Activated gamma-delta T cell treated with anti-CD3 and anti-CD28 coated beads, Interleukin-2, amount 50 U/mL, for 16 hours (primary cell): ENCODE measurements around the gene TEX38.
"Not testable (repeated sequence)": the region's sequence is repeated elsewhere in the genome, so short reads cannot be mapped to it uniquely, and the experiment has no call there.

Experiments
- DNase-seq: peaks from one replicate; pipeline ENCODE4 v3.0.0-alpha.2; 2020; ENCODE audit warnings: low read depth

The TEX38 gene

GRCh38 chr1:46655848-46656247, 15.8 kb upstream of the TEX38 start:
- no peak for DNase-seq

GRCh38 chr1:46656643-46657042, 15.0 kb upstream of the TEX38 start:
- no peak for DNase-seq

GRCh38 chr1:46657775-46658174, 13.9 kb upstream of the TEX38 start:
- DNase-seq, result no peak

- no peak for DNase-seq
Observed at GRCh38 chr1:46659307-46659870, 12.3 kb upstream of the TEX38 start.

- DNase-seq, result not testable (repeated sequence)
Observed at GRCh38 chr1:46660116-46660515, 11.5 kb upstream of the TEX38 start.

- DNase-seq, result not testable (repeated sequence)
Observed at GRCh38 chr1:46662919-46663318, 8.7 kb upstream of the TEX38 start.

GRCh38 chr1:46665983-46666382, 5.7 kb upstream of the TEX38 start:
- DNase-seq, result no peak

GRCh38 chr1:46667782-46668760, 3.6 kb upstream of the TEX38 start, which contains the start of gene ATPAF1:
TSS of gene ATPAF1 (minus strand) at chr1:46668364. CDS start at chr1:46668322, 42 bp downstream.
- peak; percentile 10 for DNase-seq

GRCh38 chr1:46670134-46670533, 1.5 kb upstream of the TEX38 start:
- DNase-seq, result no peak

- DNase-seq, result no peak
Observed at GRCh38 chr1:46672696-46673095, 1.0 kb downstream of the TEX38 start.

GRCh38 chr1:46673749-46674182, 2.1 kb downstream of the TEX38 start:
- no peak for DNase-seq

GRCh38 chr1:46675549-46676314, 4.1 kb downstream of the TEX38 start:
- DNase-seq, result no peak

- DNase-seq, result no peak
Observed at GRCh38 chr1:46676531-46676930, 4.9 kb downstream of the TEX38 start.

- no peak for DNase-seq
Observed at GRCh38 chr1:46677339-46677738, 5.7 kb downstream of the TEX38 start.

GRCh38 chr1:46679789-46680573, 8.3 kb downstream of the TEX38 start:
- no peak for DNase-seq

- DNase-seq, result no peak
Observed at GRCh38 chr1:46681333-46682034, 9.8 kb downstream of the TEX38 start.

- DNase-seq, result no peak
Observed at GRCh38 chr1:46682064-46682463, 10.4 kb downstream of the TEX38 start.

GRCh38 chr1:46684670-46685069, 13.0 kb downstream of the TEX38 start:
- no peak for DNase-seq

GRCh38 chr1:46686255-46686654, 14.6 kb downstream of the TEX38 start:
- DNase-seq, result no peak

- DNase-seq, result no peak
Observed at GRCh38 chr1:46687093-46687659, 15.5 kb downstream of the TEX38 start.
